GM19043 (cell line): Measurements from ENCODE around the gene SERPINA9.
"Not testable (repeated sequence)": the region's sequence is repeated elsewhere in the genome, so short reads cannot be mapped to it uniquely, and the experiment has no call there.

Source experiments
- ATAC-seq: cut with Tn5 transposase; IDR thresholded peaks from one replicate; pipeline ENCODE4 v1.9.1; 2021; ENCODE audit warnings: low read depth; ENCODE audit not compliant: unreplicated experiment

Gene SERPINA9

GRCh38 chr14:94486883-94487282 lies 10.9 kb upstream of the SERPINA9 start:
- ATAC-seq = no peak

GRCh38 chr14:94485944-94486841 lies 10.2 kb upstream of the SERPINA9 start:
- peak; percentile 50 for ATAC-seq

- no peak for ATAC-seq
Measured at GRCh38 chr14:94484481-94484880, 8.5 kb upstream of the SERPINA9 start.

DNA sequence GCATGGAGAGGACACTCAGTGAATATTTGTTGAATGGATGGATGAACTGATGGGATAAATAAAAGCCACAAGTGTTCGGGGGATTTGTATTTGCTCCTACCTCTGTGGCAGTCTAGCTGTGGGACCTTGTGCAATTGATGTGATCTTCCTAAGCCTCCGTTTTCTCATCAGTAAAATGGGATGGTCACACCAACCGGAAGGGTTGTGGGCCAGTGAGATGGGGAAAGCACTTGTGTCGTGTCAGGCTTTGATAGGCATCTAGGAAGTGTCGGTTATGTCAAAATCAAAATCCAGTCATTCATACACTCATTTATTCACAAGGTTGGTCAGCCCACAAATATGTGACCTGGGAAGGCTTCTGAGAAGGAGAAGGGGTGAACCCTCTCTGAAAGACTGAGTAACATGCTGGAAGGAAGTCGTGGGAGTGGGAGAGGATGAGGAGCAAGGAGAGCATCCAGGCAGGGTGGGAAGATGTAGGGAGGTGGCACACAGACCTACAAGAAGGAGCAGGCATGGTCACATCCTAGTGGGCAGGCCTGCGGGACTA lies 7.8 kb upstream of the SERPINA9 start:
- ATAC-seq = no peak

- ATAC-seq = no peak
Measured at GRCh38 chr14:94483071-94483451, 7.1 kb upstream of the SERPINA9 start.

GRCh38 chr14:94482132-94483070 lies 6.4 kb upstream of the SERPINA9 start:
- ATAC-seq = not testable (repeated sequence)

DNA sequence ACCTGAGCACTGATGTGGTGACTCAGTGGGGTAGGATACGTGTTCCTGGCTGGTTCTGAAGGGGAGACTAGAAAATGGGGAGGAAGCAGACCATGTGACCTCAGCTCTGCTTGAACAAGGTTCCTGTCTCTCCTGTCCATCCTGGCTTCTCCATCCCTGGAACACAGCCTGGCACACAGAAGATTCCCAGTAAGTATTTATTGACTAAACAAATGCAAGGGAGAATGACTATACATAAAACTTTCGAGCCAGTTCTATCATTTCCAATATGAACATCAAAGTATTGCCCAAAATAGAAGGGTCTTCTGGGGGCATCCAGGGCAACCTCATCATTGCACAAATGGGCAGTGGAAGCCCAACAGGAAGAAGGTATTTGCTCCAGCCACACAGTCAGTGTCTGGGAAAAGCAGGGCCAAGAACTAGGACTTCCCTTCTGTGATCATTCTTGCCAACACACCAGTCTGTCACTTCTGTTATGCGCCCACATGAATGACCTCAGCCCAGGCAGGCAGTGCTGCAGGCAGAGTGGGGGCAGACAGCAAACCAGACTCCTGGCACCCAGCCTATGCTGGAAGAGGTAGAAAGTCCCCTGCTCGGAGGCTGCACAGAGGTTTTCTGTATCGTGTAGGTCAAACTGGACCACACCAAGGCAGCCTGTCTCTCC lies 5.6 kb upstream of the SERPINA9 start:
- no peak for ATAC-seq

DNA sequence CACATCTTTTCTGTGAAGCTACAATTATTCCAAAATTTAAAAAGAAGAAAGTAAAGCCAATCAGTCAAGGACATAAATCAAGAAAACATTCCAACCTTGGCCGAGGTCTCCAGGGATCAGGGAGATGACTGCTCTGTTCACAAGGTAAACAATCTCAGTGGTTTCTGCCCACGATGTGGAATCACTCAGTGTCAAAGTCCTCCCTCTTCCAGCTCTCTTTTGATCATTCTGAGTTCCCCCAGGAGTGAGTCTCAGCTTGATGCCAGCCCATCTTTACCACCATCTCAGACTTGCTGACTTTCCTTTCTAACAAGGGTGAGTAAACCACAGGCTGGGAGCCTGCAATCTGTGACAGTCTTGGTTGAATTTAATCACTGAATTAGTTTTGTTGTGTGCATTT lies 4.8 kb upstream of the SERPINA9 start:
- no peak for ATAC-seq

DNA sequence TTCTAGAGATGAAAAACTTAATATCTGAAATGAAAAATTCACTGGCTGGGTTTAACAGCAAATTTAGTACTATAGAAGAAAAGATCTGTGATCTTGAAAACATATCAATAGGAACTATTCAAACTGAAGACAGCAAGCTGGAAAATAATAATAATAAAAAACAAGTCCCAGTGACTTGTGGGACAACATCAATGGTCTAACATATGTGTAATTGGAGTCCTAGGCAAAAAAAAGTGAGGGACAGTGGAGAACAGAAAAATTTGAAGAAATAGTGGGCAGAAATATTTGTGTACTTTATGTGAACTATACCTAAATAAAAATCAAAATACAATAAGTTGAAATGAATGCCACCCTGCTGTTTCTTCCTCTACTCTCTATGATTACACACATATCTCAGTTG lies 2.4 kb upstream of the SERPINA9 start:
- ATAC-seq = no peak

DNA sequence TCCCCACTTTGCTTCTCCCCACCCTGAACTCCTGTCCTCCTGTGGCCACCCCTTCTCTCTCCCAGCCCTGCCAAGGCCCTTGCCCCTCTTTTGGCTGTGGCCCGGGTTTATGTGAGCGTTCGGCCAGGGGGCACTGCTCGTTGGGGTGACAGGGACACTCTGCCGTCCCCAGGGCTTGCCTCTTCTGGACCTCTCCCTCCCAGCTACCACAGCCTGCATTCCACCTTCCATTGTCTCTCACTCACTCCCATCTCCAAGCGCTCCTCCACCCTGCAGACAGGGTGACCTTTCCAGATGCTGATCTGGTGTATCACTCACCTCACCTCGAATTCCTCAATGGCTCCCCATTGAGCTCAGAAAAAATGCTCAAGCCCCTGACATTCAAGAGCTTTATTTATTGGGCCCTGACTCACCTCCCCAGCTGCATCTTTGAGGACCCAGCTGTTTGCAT lies 1.4 kb downstream of the SERPINA9 start:
- no peak for ATAC-seq

- ATAC-seq = no peak
Measured at GRCh38 chr14:94473666-94474410, 2.2 kb downstream of the SERPINA9 start.

GRCh38 chr14:94472842-94473241 lies 3.2 kb downstream of the SERPINA9 start:
- ATAC-seq = no peak

GRCh38 chr14:94471045-94471444 lies 5.0 kb downstream of the SERPINA9 start:
- no peak for ATAC-seq

DNA sequence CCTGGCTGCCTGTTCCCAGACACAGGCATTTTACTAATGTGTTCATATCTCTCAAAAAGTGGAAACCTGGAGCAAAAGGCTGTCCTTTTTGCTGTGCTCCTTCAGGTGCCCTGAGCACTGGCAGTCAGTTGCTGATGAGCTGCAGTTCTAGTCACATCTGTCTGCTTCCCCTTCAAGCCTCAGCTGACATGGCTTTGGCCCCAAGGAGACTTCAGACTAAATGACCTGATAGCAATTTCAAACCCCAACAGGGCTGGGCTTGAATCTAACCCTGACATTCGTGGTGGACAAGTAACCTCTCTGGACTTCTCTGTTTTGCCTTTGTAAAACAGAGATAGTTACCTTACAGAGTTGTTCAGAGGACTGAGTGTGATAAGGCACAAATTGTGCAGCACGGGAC lies 5.7 kb downstream of the SERPINA9 start:
- ATAC-seq = no peak

DNA sequence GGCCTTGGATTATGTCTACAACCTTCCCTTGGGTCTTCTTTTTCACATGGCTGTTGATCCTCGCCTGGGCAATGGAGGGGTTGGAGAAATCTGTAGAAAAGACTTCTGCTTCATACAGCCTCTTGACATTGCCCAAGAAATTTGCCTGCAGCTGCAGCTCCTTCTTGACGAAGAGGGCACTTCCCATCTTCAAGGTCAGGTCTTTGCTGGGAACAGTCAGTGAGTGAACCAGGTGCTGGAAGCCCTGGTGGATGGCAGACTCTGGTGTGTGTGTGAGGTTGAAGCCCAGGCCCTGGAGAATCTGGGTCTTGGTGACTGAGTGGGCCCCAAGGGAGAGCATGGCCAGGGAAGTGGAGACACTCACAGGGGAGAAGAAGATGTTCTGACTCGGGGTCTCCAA lies 6.7 kb downstream of the SERPINA9 start:
- ATAC-seq = no peak

- no peak for ATAC-seq
Measured at GRCh38 chr14:94467728-94468520, 8.1 kb downstream of the SERPINA9 start.

DNA sequence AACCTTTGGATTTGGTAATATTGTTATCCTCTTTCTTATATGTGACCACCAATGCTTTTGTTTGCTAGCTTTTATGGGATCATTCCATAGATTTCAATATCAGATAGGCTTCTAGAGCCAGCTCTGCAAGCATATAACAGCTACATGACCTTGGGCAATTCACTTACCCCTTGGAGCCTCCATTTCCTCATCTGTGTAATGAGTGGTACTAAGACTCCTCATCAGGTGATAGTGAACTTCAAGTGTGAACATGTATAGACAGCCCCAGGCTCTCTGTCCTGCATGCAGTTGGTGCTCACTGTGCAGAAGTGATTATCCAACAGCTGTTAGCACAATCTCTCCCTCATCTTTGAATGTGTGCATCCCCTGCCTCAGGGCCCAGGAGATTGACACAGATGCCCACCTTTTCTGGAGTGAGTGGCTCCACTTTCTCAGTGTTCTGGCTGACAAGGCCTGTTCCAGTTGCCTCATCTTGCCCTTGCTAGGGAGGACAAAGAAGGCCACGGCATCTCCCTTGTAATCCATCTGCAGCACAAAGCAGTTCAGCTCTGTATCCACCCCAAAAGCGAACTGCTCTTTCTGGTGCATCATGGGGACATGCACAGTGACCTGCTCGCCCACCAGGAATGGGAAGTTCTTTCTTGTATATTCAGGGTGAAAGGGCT lies 9.2 kb downstream of the SERPINA9 start:
- ATAC-seq = no peak

GRCh38 chr14:94465042-94465441 lies 11.0 kb downstream of the SERPINA9 start:
- no peak for ATAC-seq

DNA sequence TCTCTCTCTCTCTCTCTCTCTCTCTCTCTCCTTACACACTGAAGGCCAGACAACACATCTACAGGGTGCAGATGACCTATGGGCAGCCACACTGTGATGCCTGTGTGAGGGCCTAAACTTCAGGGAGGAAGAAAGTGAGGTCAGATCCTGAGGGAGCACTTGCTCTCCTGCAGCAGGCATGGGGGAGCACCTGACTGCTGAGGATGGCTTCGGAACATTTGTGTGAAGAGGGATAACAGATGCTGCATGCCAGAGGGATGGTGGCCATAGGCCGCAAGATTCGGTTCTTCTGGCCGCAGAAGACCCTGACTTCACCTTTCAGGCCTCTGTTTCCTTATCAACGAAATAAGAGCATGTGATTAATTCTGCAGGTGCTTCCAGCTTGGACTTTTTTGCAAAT lies 11.7 kb downstream of the SERPINA9 start:
- no peak for ATAC-seq
